Measurements from ENCODE around the gene SPATA21.

- TF ChIP-seq CTCF (IDR thresholded peaks at IDR 0.05) (no peak), POLR2A (IDR thresholded peaks at IDR 0.05) (no peak)
These were observed 27.6 kb downstream of the SPATA21 start for GRCh38 chr1:16409536-16410152.

All from thyroid gland (tissue), 4 donors.